MM.1S (cell line): Measurements from ENCODE around the gene KRT84.
"Not testable (repeated sequence)": the region's sequence is repeated elsewhere in the genome, so short reads cannot be mapped to it uniquely, and the experiment has no call there.

Experiments
- DNase-seq: peaks from one replicate; pipeline ENCODE4 v3.0.0-alpha.2; 2015
- H2AFZ ChIP-seq: fragments of 300-600 bp; sonication (generic); 2 replicates; pipeline ENCODE4 v1.6.0; 2016; ENCODE audit warnings: antibody characterized with exemption, low read length
- H3F3A ChIP-seq: fragments of 300-600 bp; sonication (generic); 2 replicates; pipeline ENCODE4 v1.6.1; 2016; ENCODE audit warnings: mild to moderate bottlenecking, antibody characterized with exemption, low read length, moderate library complexity, mixed read lengths; ENCODE audit not compliant: insufficient read depth
- H3K27ac ChIP-seq: fragments of 300-600 bp; sonication (generic); 2 replicates; pipeline ENCODE4 v1.5.1; 2016; ENCODE audit warnings: mild to moderate bottlenecking, low read length
- H3K27me3 ChIP-seq: fragments of 300-600 bp; sonication (generic); replicated peaks from 2 replicates; pipeline ENCODE4 v1.6.0; 2016; ENCODE audit warnings: low read length; ENCODE audit not compliant: insufficient read depth
- H3K36me3 ChIP-seq: fragments of 300-600 bp; sonication (generic); replicated peaks from 2 replicates; pipeline ENCODE4 v1.6.1; 2016; ENCODE audit warnings: mild to moderate bottlenecking, low read length, mixed read lengths; ENCODE audit not compliant: insufficient read depth
- H3K4me1 ChIP-seq: fragments of 300-600 bp; sonication (generic); 2 replicates; pipeline ENCODE4 v1.6.1; 2016; ENCODE audit warnings: low read length, mixed read lengths
- H3K4me2 ChIP-seq: fragments of 300-600 bp; sonication (generic); 2 replicates; pipeline ENCODE4 v1.6.0; 2016; ENCODE audit warnings: low read depth, low read length
- H3K4me3 ChIP-seq: fragments of 300-600 bp; sonication (generic); 2 replicates; pipeline ENCODE4 v1.5.1; 2016; ENCODE audit warnings: low read length, mixed read lengths
- H3K79me2 ChIP-seq: fragments of 300-600 bp; sonication (generic); 2 replicates; pipeline ENCODE4 v1.6.1; 2016; ENCODE audit warnings: mixed run types, low read length, mixed read lengths
- H3K9ac ChIP-seq: fragments of 300-600 bp; sonication (generic); 2 replicates; pipeline ENCODE4 v1.6.1; 2016; ENCODE audit warnings: low read length, mixed read lengths
- H3K9me2 ChIP-seq: fragments of 300-600 bp; sonication (generic); replicated peaks from 2 replicates; pipeline ENCODE4 v1.6.1; 2016; ENCODE audit warnings: mild to moderate bottlenecking, low read length, mixed read lengths; ENCODE audit not compliant: insufficient read depth
- H3K9me3 ChIP-seq: fragments of 300-600 bp; sonication (generic); replicated peaks from 2 replicates; pipeline ENCODE4 v1.6.1; 2016; ENCODE audit warnings: mild to moderate bottlenecking, low read length, mixed read lengths; ENCODE audit not compliant: insufficient read depth
- H4K20me1 ChIP-seq: fragments of 300-600 bp; sonication (generic); 2 replicates; pipeline ENCODE4 v1.6.1; 2016; ENCODE audit warnings: mild to moderate bottlenecking, low read length, moderate library complexity, mixed read lengths; ENCODE audit not compliant: insufficient read depth
- EZH2 ChIP-seq: fragments of 300-600 bp; sonication (generic); optimal IDR thresholded peaks from 2 replicates; pipeline ENCODE3; 2017; ENCODE audit warnings: low read depth, mild to moderate bottlenecking, antibody characterized with exemption, low read length, mixed read lengths
- EZH2phosphoT487 ChIP-seq: fragments of 300-600 bp; sonication (generic); IDR thresholded peaks from 2 replicates; pipeline ENCODE4 v1.6.1; 2018; ENCODE audit warnings: antibody characterized with exemption, low read length
- TF ChIP-seq, protein P1 (sequence below): fragments of 300-600 bp; sonication (generic); IDR thresholded peaks from 2 replicates; pipeline ENCODE4 v1.5.1; 2016; ENCODE audit warnings: antibody characterized with exemption, low read length, mixed read lengths

The KRT84 gene

DNA sequence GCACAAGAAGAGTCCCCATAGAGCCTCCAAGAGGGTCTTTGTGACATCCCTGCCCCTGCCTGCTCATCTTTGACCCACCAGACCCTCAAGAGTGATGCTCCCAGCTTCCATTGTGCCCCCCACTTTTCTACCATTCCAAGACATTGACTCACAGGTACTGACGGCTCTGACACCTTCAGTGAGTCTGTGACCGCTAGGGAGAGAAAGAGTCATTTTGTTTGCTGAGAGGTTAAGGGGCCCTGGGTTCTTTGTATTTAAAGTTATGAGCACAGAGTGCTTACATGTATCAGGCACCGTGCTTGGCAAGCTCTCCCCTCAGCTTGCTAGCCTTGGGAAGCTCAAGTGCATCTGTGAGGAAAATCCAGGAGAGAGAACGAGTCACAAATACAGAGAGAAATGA, 27.8 kb upstream of the KRT84 start:
- no peaks in the 10 kb centered on the region for H3K9me3 ChIP-seq
- H2AFZ ChIP-seq = no peak overlapping the region
- H3F3A ChIP-seq = no peaks in the 10 kb centered on the region
- TF ChIP-seq EZH2phosphoT487 (no peak), EZH2 (no peak)
- TF ChIP-seq, protein P1, sequence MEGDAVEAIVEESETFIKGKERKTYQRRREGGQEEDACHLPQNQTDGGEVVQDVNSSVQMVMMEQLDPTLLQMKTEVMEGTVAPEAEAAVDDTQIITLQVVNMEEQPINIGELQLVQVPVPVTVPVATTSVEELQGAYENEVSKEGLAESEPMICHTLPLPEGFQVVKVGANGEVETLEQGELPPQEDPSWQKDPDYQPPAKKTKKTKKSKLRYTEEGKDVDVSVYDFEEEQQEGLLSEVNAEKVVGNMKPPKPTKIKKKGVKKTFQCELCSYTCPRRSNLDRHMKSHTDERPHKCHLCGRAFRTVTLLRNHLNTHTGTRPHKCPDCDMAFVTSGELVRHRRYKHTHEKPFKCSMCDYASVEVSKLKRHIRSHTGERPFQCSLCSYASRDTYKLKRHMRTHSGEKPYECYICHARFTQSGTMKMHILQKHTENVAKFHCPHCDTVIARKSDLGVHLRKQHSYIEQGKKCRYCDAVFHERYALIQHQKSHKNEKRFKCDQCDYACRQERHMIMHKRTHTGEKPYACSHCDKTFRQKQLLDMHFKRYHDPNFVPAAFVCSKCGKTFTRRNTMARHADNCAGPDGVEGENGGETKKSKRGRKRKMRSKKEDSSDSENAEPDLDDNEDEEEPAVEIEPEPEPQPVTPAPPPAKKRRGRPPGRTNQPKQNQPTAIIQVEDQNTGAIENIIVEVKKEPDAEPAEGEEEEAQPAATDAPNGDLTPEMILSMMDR = no peak
- no peak for DNase-seq
- no peak overlapping the region for H3K27ac ChIP-seq
- H3K79me2 ChIP-seq = no peaks in the 10 kb centered on the region
- H3K4me3 ChIP-seq = no peak overlapping the region
- H3K9me2 ChIP-seq = no peaks in the 10 kb centered on the region
- H3K27me3 ChIP-seq = peaks cover 26% of the 10 kb centered on the region
- no peaks in the 10 kb centered on the region for H3K36me3 ChIP-seq
- H4K20me1 ChIP-seq = no peaks in the 10 kb centered on the region
- H3K9ac ChIP-seq = no peak overlapping the region
- no peak overlapping the region for H3K4me2 ChIP-seq
- no peaks in the 10 kb centered on the region for H3K4me1 ChIP-seq

DNA sequence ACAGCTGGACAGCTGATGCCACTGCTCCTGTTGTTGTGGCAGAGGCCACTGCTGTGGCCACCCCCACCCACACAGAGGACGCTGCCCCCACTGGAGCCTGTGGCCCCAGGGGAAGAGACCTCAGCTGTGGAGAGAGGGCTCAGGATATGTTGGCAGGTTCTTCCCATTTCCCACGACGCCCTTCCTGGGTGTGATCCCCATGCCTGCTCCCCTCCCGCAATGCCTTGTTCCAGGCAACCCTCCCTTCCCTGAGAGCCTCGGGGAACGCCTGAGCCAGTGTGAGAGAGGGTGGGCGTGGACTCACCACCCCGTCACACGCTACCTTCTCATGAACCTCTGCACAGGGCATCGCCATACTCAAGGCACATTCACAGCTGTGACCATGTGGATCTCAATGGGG, 26.4 kb upstream of the KRT84 start:
- TF ChIP-seq EZH2 (no peak), EZH2phosphoT487 (no peak)
- TF ChIP-seq, protein P1 = no peak
- Histone ChIP-seq H3K4me3 (no peak overlapping the region), H3K9me2 (no peaks in the 10 kb centered on the region), H3K79me2 (no peaks in the 10 kb centered on the region), H3K9ac (no peak overlapping the region), H3F3A (no peaks in the 10 kb centered on the region), H3K4me2 (no peak overlapping the region), H2AFZ (no peak overlapping the region), H3K4me1 (no peaks in the 10 kb centered on the region), H3K9me3 (no peaks in the 10 kb centered on the region), H3K36me3 (no peaks in the 10 kb centered on the region), H3K27me3 (peaks cover 40% of the 10 kb centered on the region), H4K20me1 (no peaks in the 10 kb centered on the region), H3K27ac (no peak overlapping the region)
- DNase-seq = no peak

DNA sequence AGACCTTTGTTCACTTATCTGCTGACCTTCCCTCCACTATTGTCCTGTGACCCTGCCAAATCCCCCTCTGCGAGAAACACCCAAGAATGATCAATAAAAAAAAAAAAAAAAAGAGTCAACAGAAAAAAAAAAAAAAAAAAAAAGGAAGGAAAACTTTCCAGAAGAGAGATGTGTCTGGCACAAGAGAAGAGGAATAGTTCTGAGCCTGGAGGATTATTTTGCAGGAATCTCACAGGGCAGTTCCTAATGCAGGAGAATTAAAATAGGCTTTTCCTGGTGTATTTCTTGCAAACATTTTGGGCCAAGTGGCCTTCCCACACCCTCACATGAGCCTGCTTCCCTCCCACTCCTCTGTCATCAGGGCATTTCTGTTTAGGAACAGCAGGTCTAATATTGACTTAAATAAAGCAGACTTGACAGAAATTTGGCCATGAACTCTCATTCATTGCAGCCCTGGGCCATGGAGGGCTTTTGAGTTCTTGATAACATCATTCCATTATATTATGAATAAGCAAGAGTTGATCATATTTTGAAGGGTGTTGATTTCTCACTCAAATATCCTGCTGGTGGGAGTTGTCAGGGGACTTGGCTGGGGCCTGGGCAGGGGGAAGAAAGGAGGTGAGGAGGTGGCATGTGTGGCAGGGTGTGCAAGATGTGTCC, 25.3 kb upstream of the KRT84 start:
- H3K4me2 ChIP-seq = not testable (repeated sequence)

DNA sequence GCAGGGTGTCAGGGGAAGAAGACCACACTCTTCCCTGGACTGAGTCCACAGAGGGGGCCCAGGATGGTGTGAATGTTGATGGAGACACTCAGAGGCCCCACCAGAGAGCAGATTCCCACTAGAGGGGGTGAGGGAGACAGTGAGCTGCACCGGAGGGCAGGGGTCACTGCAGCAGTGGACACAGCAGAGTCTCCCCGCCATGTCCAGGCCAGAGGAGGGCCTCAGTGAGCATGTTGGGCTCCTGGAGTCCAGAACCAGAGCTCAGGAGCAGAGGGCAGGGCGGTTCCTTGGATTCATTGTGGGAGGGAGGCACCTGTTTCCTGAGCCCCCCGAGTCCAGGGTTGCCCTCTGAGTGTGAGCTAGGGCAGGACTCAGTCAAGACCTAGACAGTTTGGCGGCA, 22.5 kb upstream of the KRT84 start:
- Histone ChIP-seq H3K4me1 (no peaks in the 10 kb centered on the region), H3K9me2 (no peaks in the 10 kb centered on the region), H3K4me3 (no peak overlapping the region), H3K79me2 (no peaks in the 10 kb centered on the region), H3K27ac (no peak overlapping the region), H3K36me3 (no peaks in the 10 kb centered on the region), H3F3A (no peaks in the 10 kb centered on the region), H3K27me3 (peaks cover 55% of the 10 kb centered on the region), H3K9ac (no peak overlapping the region), H3K4me2 (no peak overlapping the region), H2AFZ (no peak overlapping the region), H4K20me1 (no peaks in the 10 kb centered on the region), H3K9me3 (no peaks in the 10 kb centered on the region)
- no peak for DNase-seq
- no peak for TF ChIP-seq EZH2phosphoT487
- no peak for TF ChIP-seq EZH2
- TF ChIP-seq, protein P1 = no peak

More for the DNA sequence above, 25.3 kb upstream of the KRT84 start:
- H4K20me1 ChIP-seq, H3K79me2 ChIP-seq, H3K4me1 ChIP-seq, H3F3A ChIP-seq, H3K9ac ChIP-seq, H3K4me3 ChIP-seq, H3K36me3 ChIP-seq, DNase-seq, H3K9me3 ChIP-seq, H3K9me2 ChIP-seq, H3K27ac ChIP-seq, H2AFZ ChIP-seq: not testable (repeated sequence)
- peaks cover 51% of the 10 kb centered on the region for H3K27me3 ChIP-seq
